Erythroblast (primary cell): Measurements from ENCODE around the gene AIPL1.
A peak's percentile ranks its signal among the peaks of the same experiment; 100 is the strongest.

Source experiments
- DNase-seq, 2 experiments: peaks; one replicate each; lab custom pipeline; 2025; lab: John Stamatoyannopoulos, UW
- GATA1 ChIP-seq: IDR thresholded peaks from 2 replicates; pipeline ENCODE4 v1.6.1; 2011; ENCODE audit warnings: low read depth, mild to moderate bottlenecking, control low read depth, low read length, moderate library complexity
- POLR2A ChIP-seq: IDR thresholded peaks from 2 replicates; pipeline ENCODE4 v1.6.1; 2011; ENCODE audit warnings: mild to moderate bottlenecking, low read length

The AIPL1 gene

GRCh38 chr17:6473128-6473767 lies 38.3 kb upstream of the AIPL1 start:
- peak; percentile 54 to 74 for DNase-seq
- TF ChIP-seq POLR2A (no peak), GATA1 (no peak)

GRCh38 chr17:6472517-6472916 lies 37.6 kb upstream of the AIPL1 start:
- TF ChIP-seq GATA1 = no peak
- TF ChIP-seq POLR2A = no peak
- DNase-seq = no peak

GRCh38 chr17:6471531-6472465 lies 36.9 kb upstream of the AIPL1 start:
- DNase-seq = no peak
- TF ChIP-seq POLR2A (no peak), GATA1 (no peak)

GRCh38 chr17:6470751-6471521 lies 36.0 kb upstream of the AIPL1 start:
- no peak for DNase-seq
- TF ChIP-seq GATA1 (no peak), POLR2A (no peak)

GRCh38 chr17:6470146-6470718 lies 35.3 kb upstream of the AIPL1 start:
- DNase-seq = no peak
- no peak for TF ChIP-seq GATA1
- TF ChIP-seq POLR2A = no peak

GRCh38 chr17:6468051-6468790 lies 33.3 kb upstream of the AIPL1 start:
- TF ChIP-seq POLR2A (no peak), GATA1 (no peak)
- no peak for DNase-seq

- no peak for TF ChIP-seq GATA1
- DNase-seq = no peak
These were observed 32.6 kb upstream of the AIPL1 start for GRCh38 chr17:6467567-6467966.

GRCh38 chr17:6465206-6466003 lies 30.5 kb upstream of the AIPL1 start:
- no peak for TF ChIP-seq POLR2A
- no peak for TF ChIP-seq GATA1
- DNase-seq = no peak

GRCh38 chr17:6464446-6465041 lies 29.6 kb upstream of the AIPL1 start:
- DNase-seq = no peak
- TF ChIP-seq GATA1 (no peak), POLR2A (no peak)

GRCh38 chr17:6463616-6464445 lies 28.9 kb upstream of the AIPL1 start:
- DNase-seq = no peak
- TF ChIP-seq POLR2A (no peak), GATA1 (no peak)

- TF ChIP-seq POLR2A (no peak), GATA1 (no peak)
These were observed 27.8 kb upstream of the AIPL1 start for GRCh38 chr17:6462692-6463091.

More at GRCh38 chr17:6462692-6463091, 27.8 kb upstream of the AIPL1 start:
- DNase-seq = no peak
